HPDE6-E6E7 (cell line): Measurements from ENCODE around the gene CREBBP.

Experiments used
- DNase-seq: peaks from one replicate; pipeline ENCODE4 v3.0.0; 2011; ENCODE audit warnings: missing footprints; ENCODE audit errors: extremely low spot score

Gene CREBBP

GRCh38 chr16:3767333-3767986, 113.1 kb downstream of the CREBBP start:
- DNase-seq = no peak

DNA sequence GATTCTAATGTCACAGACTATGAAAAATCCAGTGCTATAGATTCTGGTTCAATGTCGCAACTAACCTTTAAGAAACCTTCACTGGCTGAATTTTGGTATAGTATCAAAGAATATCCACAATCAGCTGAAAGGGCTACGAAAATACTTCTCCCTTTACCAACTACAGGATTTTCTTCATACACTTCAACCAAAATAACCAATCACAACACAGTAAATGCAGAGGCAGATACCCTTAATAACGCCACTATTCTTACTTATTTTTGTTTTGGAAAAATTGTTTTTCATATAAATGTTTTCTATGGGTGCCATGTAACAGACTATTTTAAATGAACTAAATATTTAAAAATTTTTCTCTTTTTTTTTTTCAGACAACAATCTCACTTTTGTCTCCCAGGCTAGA, 114.3 kb downstream of the CREBBP start:
- DNase-seq = no peak

- no peak for DNase-seq
These were observed 116.1 kb downstream of the CREBBP start for GRCh38 chr16:3764409-3764808.

DNA sequence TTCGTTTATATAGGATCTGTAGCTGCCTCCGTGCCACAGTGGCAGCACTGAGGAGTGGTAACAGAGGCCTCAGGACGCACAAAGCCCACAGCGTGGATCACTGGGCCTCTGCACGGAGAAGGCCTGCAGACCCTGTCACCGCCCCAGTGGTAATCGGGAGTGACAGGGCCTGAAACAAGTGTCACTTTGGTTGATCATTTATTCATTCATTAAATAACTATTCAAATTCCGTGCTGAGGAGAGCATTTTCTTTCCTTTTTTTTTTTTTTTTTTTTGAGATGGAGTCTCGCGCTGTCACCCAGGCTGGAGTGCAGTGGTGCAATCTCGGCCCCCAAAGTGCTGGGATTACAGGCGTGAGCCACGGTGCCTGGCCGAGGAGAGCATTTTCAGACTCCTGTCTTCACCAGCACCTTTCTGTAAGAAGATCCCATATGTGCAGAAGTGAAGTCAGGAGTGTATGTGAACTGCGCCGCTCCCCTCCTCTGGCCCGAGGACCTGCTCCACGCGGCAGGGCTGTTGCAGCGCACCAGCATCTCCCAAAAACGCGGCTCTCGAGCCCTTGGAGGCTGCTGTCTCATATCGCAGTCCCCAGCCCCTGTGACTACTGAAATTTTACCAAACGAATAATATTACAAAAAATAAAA, 118.3 kb downstream of the CREBBP start:
- no peak for DNase-seq

- DNase-seq = no peak
These were observed 119.0 kb downstream of the CREBBP start for GRCh38 chr16:3761375-3762106.

DNA sequence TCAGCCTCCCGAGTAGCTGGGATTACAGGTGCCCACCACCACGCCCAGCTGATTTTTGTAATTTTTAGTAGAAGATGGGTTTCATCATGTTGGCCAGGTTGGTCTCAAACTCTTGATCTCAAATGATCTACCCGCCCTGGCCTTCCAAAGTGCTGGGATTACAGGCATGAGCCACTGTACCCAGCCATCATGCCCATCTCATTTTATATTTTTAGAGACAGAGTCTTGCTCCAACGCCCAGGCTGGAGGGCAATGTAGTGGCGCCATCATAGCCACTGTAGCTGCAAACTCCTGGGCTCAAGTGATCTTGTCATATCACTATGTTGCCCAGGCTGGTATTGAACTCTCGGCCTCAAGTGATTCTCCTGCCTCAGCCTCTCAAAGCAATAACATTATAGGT, 120.0 kb downstream of the CREBBP start:
- DNase-seq = no peak

GRCh38 chr16:3759736-3760135, 120.8 kb downstream of the CREBBP start:
- DNase-seq = no peak

- no peak for DNase-seq
These were observed 124.4 kb downstream of the CREBBP start for GRCh38 chr16:3756113-3756512.

- no peak for DNase-seq
These were observed 125.3 kb downstream of the CREBBP start for GRCh38 chr16:3755249-3755648.

DNA sequence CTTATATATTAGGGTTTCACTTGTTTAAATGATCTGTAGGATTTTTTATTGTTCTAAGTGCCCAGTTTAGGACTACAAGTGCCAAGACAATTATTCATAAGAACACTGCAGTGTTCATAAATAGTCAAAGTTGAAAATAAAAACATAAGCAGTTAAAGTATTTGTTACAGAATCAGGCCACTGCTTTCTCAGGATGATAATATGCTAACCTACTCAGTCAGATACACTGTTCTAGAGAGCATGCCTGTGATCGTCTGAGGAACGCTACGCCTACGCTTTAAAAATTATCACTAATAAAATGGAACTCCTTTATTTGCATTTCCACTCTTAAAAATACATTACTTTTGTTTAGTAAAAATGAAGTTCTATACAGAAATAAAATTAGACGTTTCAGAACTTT, 125.7 kb downstream of the CREBBP start:
- no peak for DNase-seq

DNA sequence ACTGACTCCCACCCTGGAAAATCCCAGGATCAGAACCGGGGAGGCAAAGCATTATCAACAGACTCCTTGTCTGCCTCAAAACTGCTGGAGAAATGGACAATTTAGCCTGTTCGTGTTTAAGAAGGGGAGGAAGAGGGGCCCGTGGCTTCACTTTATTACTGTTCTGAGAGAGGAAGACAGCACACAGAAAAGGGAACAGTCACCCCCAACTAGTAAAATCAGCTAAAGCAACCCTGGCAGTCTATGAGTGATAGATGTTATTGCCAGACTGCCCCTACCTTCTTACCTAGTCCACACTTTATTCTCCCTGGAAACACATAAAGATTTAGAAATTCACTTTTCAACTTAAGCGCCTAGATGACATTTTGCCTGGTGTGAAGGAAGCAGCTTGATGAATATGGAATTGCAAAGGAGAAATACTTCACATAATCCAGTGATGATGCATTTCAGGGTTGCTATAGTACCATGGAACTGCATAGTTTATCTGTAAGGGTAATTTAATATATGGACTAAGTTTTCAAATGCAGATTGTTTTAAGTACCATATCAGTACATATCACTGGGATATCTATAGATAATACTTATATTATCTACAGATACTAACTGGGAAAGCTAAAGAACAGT, 126.3 kb downstream of the CREBBP start:
- DNase-seq = no peak

GRCh38 chr16:3752984-3753383, 127.5 kb downstream of the CREBBP start:
- no peak for DNase-seq

DNA sequence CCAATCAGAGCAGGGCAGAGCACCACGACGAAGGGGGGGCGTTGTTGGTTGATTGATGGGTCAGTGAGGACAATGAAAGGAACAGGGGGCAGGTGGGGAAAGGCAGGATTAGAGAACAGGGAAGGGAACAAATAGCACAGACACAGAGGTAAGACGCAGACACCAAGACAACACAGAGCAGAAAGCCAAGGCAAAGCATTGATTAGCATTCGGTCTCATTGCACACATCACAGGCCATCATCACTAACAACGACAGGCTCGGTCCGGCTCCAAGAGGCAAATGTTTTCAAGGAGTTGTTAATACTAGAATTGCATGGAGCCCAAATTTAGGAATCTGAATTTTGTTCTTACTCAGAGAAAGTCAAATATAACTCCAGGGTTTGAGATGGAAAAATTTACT, 128.6 kb downstream of the CREBBP start:
- DNase-seq = no peak

- DNase-seq = no peak
These were observed 132.2 kb downstream of the CREBBP start for GRCh38 chr16:3748307-3748706.

GRCh38 chr16:3745751-3746355, 134.7 kb downstream of the CREBBP start:
- DNase-seq = no peak

- no peak for DNase-seq
These were observed 136.5 kb downstream of the CREBBP start for GRCh38 chr16:3744018-3744417.

GRCh38 chr16:3740934-3741333, 139.6 kb downstream of the CREBBP start:
- DNase-seq = no peak

DNA sequence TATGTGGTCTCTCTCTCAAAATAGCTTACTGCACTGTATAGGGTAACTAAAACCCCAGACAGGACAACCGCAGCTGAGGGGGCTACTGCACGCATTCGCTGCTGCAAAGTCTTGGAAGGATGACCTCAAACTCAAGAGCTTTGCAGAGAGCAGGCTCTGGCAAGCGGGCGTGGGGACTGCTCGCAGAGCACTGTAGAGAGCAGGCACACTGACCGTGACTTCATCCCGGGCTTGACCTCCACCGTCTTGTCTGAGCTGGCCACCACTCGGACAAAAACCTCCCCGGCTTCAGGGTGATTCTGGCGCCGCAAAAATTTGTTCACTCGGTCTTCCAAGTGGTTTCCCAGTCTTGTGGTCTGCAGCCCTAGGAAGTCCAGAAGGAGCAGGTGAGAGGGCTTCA, 140.3 kb downstream of the CREBBP start:
- DNase-seq = no peak

GRCh38 chr16:3739636-3740035, 140.9 kb downstream of the CREBBP start:
- DNase-seq = no peak

GRCh38 chr16:3738541-3738940, 142.0 kb downstream of the CREBBP start:
- DNase-seq = no peak

DNA sequence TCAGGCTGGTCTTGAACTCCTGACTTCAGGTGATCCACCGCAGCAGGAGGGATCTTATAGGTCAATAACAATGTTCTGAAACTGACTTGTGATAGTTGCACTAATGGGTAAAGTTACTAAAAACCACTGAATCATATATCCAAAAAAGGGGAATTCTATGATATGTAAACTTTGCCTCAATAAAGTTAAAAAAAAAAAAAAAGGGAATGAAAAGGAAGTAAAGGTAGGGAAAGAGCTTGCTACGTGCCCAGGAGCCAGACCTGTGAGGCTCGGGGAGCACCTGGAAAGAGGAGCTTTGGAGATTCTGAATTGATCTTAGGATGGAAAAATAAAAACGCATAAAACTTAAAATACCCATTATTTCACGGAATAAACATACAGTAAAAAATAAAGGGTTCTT, 142.4 kb downstream of the CREBBP start:
- no peak for DNase-seq

GRCh38 chr16:3737181-3737580, 143.3 kb downstream of the CREBBP start:
- DNase-seq = no peak
